Spleen (tissue), 11 donors: ENCODE results near the gene ZNF687. TPM values are rescaled to one million over a fixed set of nuclear protein-coding genes. Genes with fewer than 3 reads are reported as not detected.

Experiments
- DNase-seq: peaks from one replicate; pipeline ENCODE4 v3.0.0-alpha.2; 2020
- H3K27ac ChIP-seq, 8 donors: fragments of 200-600 bp; sonication (generic) in 7 of 8; 1 replicate in 4 of 8; 2 replicates in 4 of 8; pipeline versions ENCODE4 v1.5.0 to v1.8.0; 2016 to 2021; ENCODE audit warnings: inconsistent platforms in 4 of 8, mild to moderate bottlenecking in 4 of 8, moderate library complexity in 1 of 8
- H3K27me3 ChIP-seq, 7 donors: fragments of 200-600 bp; sonication (generic) in 6 of 7; replicated peaks in 1 of 7; 1 replicate in 4 of 7; 2 replicates in 3 of 7; pipeline versions ENCODE4 v1.5.0 to v1.8.0; 2016 to 2021; ENCODE audit warnings: inconsistent platforms in 3 of 7, mild to moderate bottlenecking in 1 of 7
- H3K36me3 ChIP-seq, 6 donors: fragments of 200-600 bp; sonication (generic) in 5 of 6; 1 replicate in 4 of 6; 2 replicates in 2 of 6; pipeline versions ENCODE4 v1.5.0 to v1.8.0; 2016 to 2021; ENCODE audit warnings: inconsistent platforms in 2 of 6
- H3K4me1 ChIP-seq, 6 donors: fragments of 200-600 bp; sonication (generic) in 5 of 6; 1 replicate in 3 of 6; 2 replicates in 3 of 6; pipeline versions ENCODE4 v1.5.0 to v1.8.0; 2016 to 2021; ENCODE audit warnings: inconsistent platforms in 3 of 6
- H3K4me3 ChIP-seq, 8 donors: fragments of 200-600 bp; sonication (generic) in 7 of 8; 1 replicate in 4 of 8; 2 replicates in 4 of 8; pipeline versions ENCODE4 v1.5.0 to v1.8.0; 2016 to 2021; ENCODE audit warnings: inconsistent platforms in 4 of 8, mild to moderate bottlenecking in 4 of 8, moderate library complexity in 2 of 8
- H3K9me3 ChIP-seq, 8 donors: fragments of 200-600 bp; sonication (generic) in 7 of 8; 1 replicate in 4 of 8; 2 replicates in 4 of 8; pipeline versions ENCODE4 v1.5.0 to v1.8.0; 2016 to 2021; ENCODE audit warnings: inconsistent platforms in 4 of 8
- POLR2A ChIP-seq, 3 donors: fragments of 450-650 bp; IDR thresholded peaks; one replicate each; pipeline ENCODE4 v1.5.1; 2017; ENCODE audit warnings: antibody characterized with exemption in 3 of 3, mild to moderate bottlenecking in 1 of 3
- POLR2AphosphoS5 ChIP-seq, 3 donors: sonication (generic); formaldehyde crosslinking; IDR thresholded peaks; one replicate each; pipeline ENCODE4 v1.5.1; 2017; ENCODE audit warnings: antibody characterized with exemption in 3 of 3
- WGBS, 5 donors: extraction: QIAGEN DNeasy Blood & Tissue Kit in 3 of 5; methylation state at CpG; one replicate each; pipeline versions ENCODE4 v1.1.5 to v1.1.7; 2013 to 2018; 5-methylcytosine and 5-hydroxymethylcytosine counted together
- intact Hi-C: fragments of 100-400 bp; cut with DNase I; formaldehyde crosslinking; loops from one replicate; pipeline ENCODE4 v1.15.0; 2023; ENCODE audit warnings: low total_unique reads
- polyA plus RNA-seq, 3 donors: library from polyadenylated mRNA; stranded (reverse); fragments of 200-250 nt; gene quantifications; one replicate each; pipeline ENCODE4 v1.2.1, GENCODE V29; 2013
- total RNA-seq, 7 donors: library from RNA; depleted of rRNA in 3 of 7; stranded (reverse); fragments of >200 nt in 3 of 7; fragmentation: NEBNext Ultra II Directional in 4 of 7; extraction: Animal tissue kit (Norgen Biotek cat#: 25700) in 4 of 7; gene quantifications; one replicate each; pipeline versions ENCODE4 v1.1.0 to v1.2.1, GENCODE V29; 2016 to 2021
- TF ChIP-seq, protein P1 (sequence below), 11 experiments: fragments of 200-600 bp in 7 of 11; fragments of 450-650 bp in 4 of 11; sonication (generic) in 4 of 11; IDR thresholded peaks in 8 of 11; conservative IDR thresholded peaks in 3 of 11; 1 replicate in 7 of 11; 2 replicates in 4 of 11; pipeline versions ENCODE4 v1.4.0 to v1.8.0; 2016 to 2021; ENCODE audit warnings: antibody characterized with exemption in 11 of 11, inconsistent platforms in 4 of 11, mild to moderate bottlenecking in 1 of 11
- donor health status: healthy with polysubstance abuse.
- donor health status: DM: no; HTN: no; CAD: no; lungs with moderate emphysema.
- donor health status: DM: no; HTN: no; CAD: no.
- donor health status: Bipolar disorder and iron deficiency.
- donor health status: healthy.
- donor health status: DM: no; HTN: no; CAD: no.
- donor health status: DM: yes; HTN: yes; CAD: no.

The ZNF687 gene
- total and polyA plus RNA-seq, 10 donors = 9.1 to 46.6 (median 30.4) TPM

DNA sequence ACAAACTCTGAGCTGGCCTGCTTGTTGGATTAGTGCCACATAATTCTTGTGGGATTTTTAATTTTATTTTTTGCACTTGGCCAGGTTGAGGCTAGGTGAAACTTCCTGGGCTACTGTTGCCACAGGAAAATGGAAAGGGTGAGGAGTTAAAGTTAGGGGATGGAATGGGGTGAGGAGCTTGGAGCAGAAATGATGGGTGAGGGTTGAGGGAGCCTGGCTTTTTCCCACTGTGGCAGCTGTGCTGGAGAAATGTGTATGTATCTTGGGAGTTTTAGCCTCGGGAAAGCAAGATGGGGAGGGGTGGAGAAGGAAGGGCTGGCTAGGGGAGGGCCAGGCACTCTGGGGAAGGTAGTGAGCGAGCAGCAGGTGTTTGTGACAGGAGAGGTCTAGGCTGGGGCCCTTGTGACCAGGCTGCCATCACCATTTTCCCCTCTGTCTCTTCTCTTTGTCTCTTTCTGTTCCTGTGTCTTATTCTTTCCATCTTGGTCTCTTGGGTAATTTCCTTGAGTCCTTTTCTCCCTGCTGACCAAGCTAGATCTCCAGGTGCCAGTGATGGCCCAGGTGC is 2.0 kb downstream of the ZNF687 start:
- peaks cover 13 to 67% (median 35%) of the 10 kb centered on the region in 6 donors for H3K4me1 ChIP-seq
- no peak for TF ChIP-seq POLR2A (IDR thresholded peaks at IDR 0.05)
- TF ChIP-seq, protein P1, sequence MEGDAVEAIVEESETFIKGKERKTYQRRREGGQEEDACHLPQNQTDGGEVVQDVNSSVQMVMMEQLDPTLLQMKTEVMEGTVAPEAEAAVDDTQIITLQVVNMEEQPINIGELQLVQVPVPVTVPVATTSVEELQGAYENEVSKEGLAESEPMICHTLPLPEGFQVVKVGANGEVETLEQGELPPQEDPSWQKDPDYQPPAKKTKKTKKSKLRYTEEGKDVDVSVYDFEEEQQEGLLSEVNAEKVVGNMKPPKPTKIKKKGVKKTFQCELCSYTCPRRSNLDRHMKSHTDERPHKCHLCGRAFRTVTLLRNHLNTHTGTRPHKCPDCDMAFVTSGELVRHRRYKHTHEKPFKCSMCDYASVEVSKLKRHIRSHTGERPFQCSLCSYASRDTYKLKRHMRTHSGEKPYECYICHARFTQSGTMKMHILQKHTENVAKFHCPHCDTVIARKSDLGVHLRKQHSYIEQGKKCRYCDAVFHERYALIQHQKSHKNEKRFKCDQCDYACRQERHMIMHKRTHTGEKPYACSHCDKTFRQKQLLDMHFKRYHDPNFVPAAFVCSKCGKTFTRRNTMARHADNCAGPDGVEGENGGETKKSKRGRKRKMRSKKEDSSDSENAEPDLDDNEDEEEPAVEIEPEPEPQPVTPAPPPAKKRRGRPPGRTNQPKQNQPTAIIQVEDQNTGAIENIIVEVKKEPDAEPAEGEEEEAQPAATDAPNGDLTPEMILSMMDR (IDR thresholded peaks at IDR 0.05 in 8 of 11, conservative IDR thresholded peaks at IDR 0.05 in 3 of 11) = no peak
- no peak for DNase-seq
- H3K9me3 ChIP-seq = no peaks in the 10 kb centered on the region
- H3K27me3 ChIP-seq = no peaks in the 10 kb centered on the region
- 66 to 93% (median 75%) methylated on average over 2 of the region's 2 CpGs for WGBS, 5 donors
- H3K27ac ChIP-seq = peak overlapping the region; percentile 95 to 99 (median 98)
- peak overlapping the region in 4 of 8 donors; percentile 87 to 98 (median 94) for H3K4me3 ChIP-seq
- peaks cover 2 to 46% (median 38%) of the 10 kb centered on the region in 6 donors for H3K36me3 ChIP-seq
- intact Hi-C loops = loop anchor here (10.0 kb wide), 1 partner anchor 61 kb away; the partner anchor contains the start of gene RFX5

DNA sequence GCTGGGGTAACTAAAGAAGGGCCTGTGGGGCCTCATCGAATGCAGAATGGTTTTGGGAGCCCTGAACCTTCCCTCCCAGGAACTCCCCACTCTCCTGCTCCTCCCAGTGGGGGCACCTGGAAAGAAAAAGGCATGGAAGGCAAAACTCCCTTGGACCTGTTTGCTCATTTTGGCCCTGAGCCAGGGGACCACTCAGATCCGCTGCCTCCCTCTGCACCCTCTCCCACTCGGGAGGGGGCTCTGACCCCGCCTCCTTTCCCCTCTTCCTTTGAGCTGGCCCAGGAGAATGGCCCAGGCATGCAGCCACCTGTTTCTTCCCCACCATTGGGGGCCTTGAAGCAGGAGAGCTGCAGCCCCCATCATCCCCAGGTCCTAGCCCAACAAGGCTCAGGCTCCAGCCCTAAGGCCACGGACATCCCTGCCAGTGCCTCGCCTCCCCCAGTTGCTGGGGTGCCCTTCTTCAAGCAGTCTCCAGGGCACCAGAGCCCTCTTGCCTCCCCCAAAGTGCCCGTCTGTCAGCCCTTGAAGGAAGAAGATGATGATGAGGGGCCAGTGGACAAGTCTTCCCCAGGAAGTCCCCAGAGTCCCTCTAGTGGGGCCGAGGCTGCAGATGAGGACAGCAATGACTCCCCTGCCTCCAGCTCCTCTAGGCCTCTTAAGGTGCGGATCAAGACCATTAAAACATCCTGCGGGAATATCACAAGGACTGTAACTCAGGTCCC is 4.7 kb downstream of the ZNF687 start:
- no peak for DNase-seq
- Histone ChIP-seq H3K9me3 (no peaks in the 10 kb centered on the region), H3K36me3 (peaks cover 2 to 73% (median 65%) of the 10 kb centered on the region in 6 donors), H3K4me1 (peaks cover 10 to 67% (median 33%) of the 10 kb centered on the region in 6 donors), H3K4me3 (no peak overlapping the region), H3K27ac (peak overlapping the region in 2 of 8 donors; percentile 4 to 13), H3K27me3 (no peaks in the 10 kb centered on the region)
- intact Hi-C loops = loop anchor here (10.0 kb wide), 1 partner anchor 58 kb away; the partner anchor contains the start of gene RFX5
- 84 to 94% (median 87%) methylated on average over 10 of the region's 10 CpGs for WGBS, 5 donors
- TF ChIP-seq POLR2A (IDR thresholded peaks at IDR 0.05) = no peak
- peak in 2 of 3 donors; percentile 14 to 36 for TF ChIP-seq POLR2AphosphoS5 (IDR thresholded peaks at IDR 0.05)

DNA sequence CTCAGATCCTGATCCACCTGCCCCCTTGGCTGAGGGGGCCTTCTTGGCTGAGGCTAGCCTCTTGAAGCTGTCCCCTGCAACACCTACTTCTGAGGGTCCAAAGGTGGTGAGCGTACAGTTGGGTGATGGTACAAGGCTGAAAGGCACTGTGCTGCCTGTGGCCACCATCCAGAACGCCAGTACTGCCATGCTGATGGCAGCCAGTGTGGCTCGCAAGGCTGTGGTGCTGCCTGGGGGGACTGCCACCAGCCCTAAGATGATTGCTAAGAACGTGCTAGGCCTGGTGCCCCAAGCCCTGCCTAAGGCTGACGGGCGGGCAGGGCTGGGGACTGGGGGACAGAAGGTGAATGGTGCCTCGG is 5.2 kb downstream of the ZNF687 start:
- TF ChIP-seq POLR2AphosphoS5 (IDR thresholded peaks at IDR 0.05) = peak in 2 of 3 donors; percentile 14 to 26
- TF ChIP-seq, protein P1 (IDR thresholded peaks at IDR 0.05 in 8 of 11, conservative IDR thresholded peaks at IDR 0.05 in 3 of 11) = no peak
- intact Hi-C loops = loop anchor here (10.0 kb wide), 1 partner anchor 57 kb away; the partner anchor contains the start of gene RFX5
- H3K4me1 ChIP-seq = peaks cover 10 to 67% (median 31%) of the 10 kb centered on the region in 6 donors
- no peak overlapping the region for H3K27ac ChIP-seq
- 86 to 93% (median 91%) methylated on average over 7 of the region's 7 CpGs for WGBS, 5 donors
- no peaks in the 10 kb centered on the region for H3K27me3 ChIP-seq
- H3K9me3 ChIP-seq = no peaks in the 10 kb centered on the region
- H3K36me3 ChIP-seq = peaks cover 2 to 78% (median 71%) of the 10 kb centered on the region in 6 donors
- H3K4me3 ChIP-seq = no peak overlapping the region
- no peak for DNase-seq

DNA sequence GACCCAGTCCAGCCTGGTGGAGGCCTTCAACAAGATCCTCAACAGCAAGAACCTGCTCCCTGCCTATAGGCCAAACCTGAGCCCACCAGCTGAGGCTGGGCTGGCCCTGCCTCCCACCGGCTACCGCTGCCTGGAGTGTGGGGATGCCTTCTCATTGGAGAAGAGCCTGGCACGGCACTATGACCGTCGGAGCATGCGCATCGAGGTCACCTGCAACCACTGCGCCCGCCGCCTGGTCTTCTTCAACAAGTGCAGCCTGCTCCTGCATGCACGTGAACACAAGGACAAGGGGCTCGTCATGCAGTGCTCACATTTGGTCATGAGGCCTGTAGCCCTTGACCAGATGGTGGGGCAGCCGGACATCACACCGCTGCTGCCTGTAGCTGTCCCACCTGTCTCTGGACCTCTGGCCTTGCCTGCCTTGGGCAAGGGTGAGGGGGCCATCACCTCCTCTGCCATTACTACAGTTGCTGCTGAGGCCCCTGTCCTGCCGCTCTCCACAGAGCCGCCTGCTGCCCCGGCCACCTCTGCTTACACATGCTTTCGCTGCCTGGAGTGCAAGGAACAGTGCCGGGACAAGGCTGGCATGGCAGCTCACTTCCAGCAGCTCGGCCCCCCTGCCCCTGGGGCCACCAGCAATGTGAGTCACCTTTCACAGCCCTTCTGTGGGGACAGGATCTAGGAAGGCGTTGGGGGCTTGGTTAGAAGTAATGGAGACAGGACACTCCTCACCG is 5.8 kb downstream of the ZNF687 start:
- peak; percentile 77 for DNase-seq
- TF ChIP-seq, protein P1 (IDR thresholded peaks at IDR 0.05 in 8 of 11, conservative IDR thresholded peaks at IDR 0.05 in 3 of 11) = no peak
- TF ChIP-seq POLR2A (IDR thresholded peaks at IDR 0.05) (no peak), POLR2AphosphoS5 (IDR thresholded peaks at IDR 0.05) (peak; percentile 40 to 76 (median 42))
- Histone ChIP-seq H3K27ac (no peak overlapping the region), H3K27me3 (no peaks in the 10 kb centered on the region), H3K4me3 (no peak overlapping the region), H3K36me3 (peaks cover 2 to 85% (median 77%) of the 10 kb centered on the region in 6 donors), H3K9me3 (no peaks in the 10 kb centered on the region), H3K4me1 (peaks cover 10 to 69% (median 30%) of the 10 kb centered on the region in 6 donors)
- intact Hi-C loops = loop anchor here (10.0 kb wide), 1 partner anchor 57 kb away; the partner anchor contains the start of gene RFX5
- 93 to 98% (median 95%) methylated on average over 21 to 22 of the region's 22 CpGs for WGBS, 5 donors
